Endothelial cell of umbilical vein (primary cell): ENCODE results near the gene NRSN1. TPM values are rescaled to one million over a fixed set of nuclear protein-coding genes. Genes with fewer than 3 reads are reported as not detected.

Experiments
- Bru-seq: library from RNA; stranded (reverse); fragments of 400-500 nt; gene quantifications from one replicate; lab custom pipeline; 2021; lab: Mats Ljungman, UMichigan
- BruChase-seq, 2 experiments: library from RNA; stranded (reverse); fragments of 400-500 nt; gene quantifications; one replicate each; lab custom pipeline; 2021; lab: Mats Ljungman, UMichigan
- BruUV-seq: library from RNA; stranded (reverse); fragments of 400-500 nt; replicated peaks from 2 replicates; lab custom pipeline; 2021; lab: Mats Ljungman, UMichigan
- CTCF ChIA-PET: fragments of 300-600, 350-600 bp; sonication (Branson Sonifier 250); formaldehyde crosslinking; loops from one replicate; lab custom pipeline; 2021; ENCODE audit warnings: antibody characterized with exemption, inconsistent platforms; lab: Charles Lee
- POLR2A ChIA-PET: fragments of 300-600, 350-600 bp; sonication (Branson Sonifier 250); formaldehyde crosslinking; loops from one replicate; lab custom pipeline; 2021; ENCODE audit warnings: antibody characterized with exemption, inconsistent platforms; lab: Charles Lee
- DNase-seq: peaks from one replicate; pipeline ENCODE4 v3.0.0-alpha.2; 2011; ENCODE audit warnings: low read depth, low spot score
- FAIRE-seq: peaks from 2 replicates; lab custom pipeline; 2011; peaks lifted over from hg19 to GRCh38; lab: Jason Lieb, UNC
- H2AFZ ChIP-seq: 2 replicates; pipeline ENCODE4 v1.6.0; 2012; ENCODE audit warnings: low read depth, low read length, control low read depth, inconsistent platforms
- H3K27ac ChIP-seq: 2 replicates; pipeline ENCODE4 v1.5.1; 2011; ENCODE audit warnings: low read depth, mild to moderate bottlenecking, control low read depth, low read length, moderate library complexity; ENCODE audit not compliant: insufficient read depth
- H3K27me3 ChIP-seq, 2 experiments: 2 replicates each; pipeline versions ENCODE4 v1.6.0 to v1.6.1; 2011; ENCODE audit warnings: low read length in 2 of 2, mixed read lengths in 1 of 2; ENCODE audit not compliant: control insufficient read depth in 2 of 2, insufficient read depth in 2 of 2
- H3K36me3 ChIP-seq, 2 experiments: 2 replicates in 1 of 2; 3 replicates in 1 of 2; pipeline ENCODE4 v1.5.1; 2011; ENCODE audit warnings: low read length in 2 of 2, mild to moderate bottlenecking in 1 of 2, moderate library complexity in 1 of 2; ENCODE audit not compliant: control insufficient read depth in 2 of 2, insufficient read depth in 2 of 2; ENCODE audit errors: extremely low read depth in 1 of 2
- H3K4me1 ChIP-seq: 3 replicates; pipeline ENCODE4 v1.5.1; 2011; ENCODE audit warnings: mild to moderate bottlenecking, low read length; ENCODE audit not compliant: control insufficient read depth, insufficient read depth; ENCODE audit errors: extremely low read depth
- H3K4me2 ChIP-seq: 2 replicates; pipeline ENCODE4 v1.6.1; 2011; ENCODE audit warnings: low read length, control low read depth, mixed read lengths; ENCODE audit not compliant: insufficient read depth
- H3K4me3 ChIP-seq, 3 experiments: fragments of 200-600 bp in 1 of 3; sonication (generic), shearing (Covaris generic) in 1 of 3; replicated peaks in 1 of 3; 2 replicates each; pipeline ENCODE4 v1.5.1; 2011 to 2016; ENCODE audit warnings: control low read depth in 3 of 3, low read length in 3 of 3, mild to moderate bottlenecking in 2 of 3, inconsistent platforms in 1 of 3, low read depth in 1 of 3, moderate library complexity in 1 of 3; ENCODE audit not compliant: insufficient read depth in 1 of 3
- H3K79me2 ChIP-seq: 2 replicates; pipeline ENCODE4 v1.6.0; 2012; ENCODE audit warnings: low read length, inconsistent platforms; ENCODE audit not compliant: control insufficient read depth, insufficient read depth
- H3K9ac ChIP-seq: replicated peaks from 2 replicates; pipeline ENCODE3; 2011; ENCODE audit warnings: low read length, control low read depth; ENCODE audit not compliant: insufficient read depth; ENCODE audit errors: extremely low read depth
- H3K9me1 ChIP-seq: replicated peaks from 3 replicates; pipeline ENCODE4 v1.6.0; 2011; ENCODE audit warnings: mild to moderate bottlenecking, low read length; ENCODE audit not compliant: control insufficient read depth, insufficient read depth; ENCODE audit errors: extremely low read depth
- H3K9me3 ChIP-seq: replicated peaks from 2 replicates; pipeline ENCODE4 v1.5.1; 2012; ENCODE audit warnings: low read length, inconsistent platforms; ENCODE audit not compliant: control insufficient read depth, insufficient read depth
- H4K20me1 ChIP-seq: replicated peaks from 2 replicates; pipeline ENCODE3; 2011; ENCODE audit warnings: mild to moderate bottlenecking, low read length; ENCODE audit not compliant: control insufficient read depth, insufficient read depth; ENCODE audit errors: extremely low read depth
- CTCF ChIP-seq, 2 donors: IDR thresholded peaks; 1 replicate in 1 of 2; 2 replicates in 1 of 2; pipeline ENCODE4 v1.5.1; 2011; ENCODE audit warnings: low read length in 2 of 2, mild to moderate bottlenecking in 2 of 2, moderate library complexity in 2 of 2, control low read depth in 1 of 2, inconsistent platforms in 1 of 2, low read depth in 1 of 2; ENCODE audit not compliant: insufficient read depth in 1 of 2; ENCODE audit errors: extremely low read depth in 1 of 2
- EZH2 ChIP-seq: IDR thresholded peaks from 2 replicates; pipeline ENCODE4 v1.6.1; 2012; ENCODE audit warnings: borderline replicate concordance, low read depth, mild to moderate bottlenecking, moderate library complexity, low read length, inconsistent platforms; ENCODE audit not compliant: severe bottlenecking
- FOS ChIP-seq: IDR thresholded peaks from 2 replicates; pipeline ENCODE4 v1.6.1; 2011; ENCODE audit warnings: mild to moderate bottlenecking, low read length, moderate library complexity, borderline replicate concordance; ENCODE audit not compliant: insufficient read depth
- GATA2 ChIP-seq: IDR thresholded peaks from 2 replicates; pipeline ENCODE4 v1.7.0; 2011; ENCODE audit warnings: low read depth, mild to moderate bottlenecking, moderate library complexity, mixed read lengths, low read length; ENCODE audit not compliant: insufficient read length, insufficient read depth
- JUN ChIP-seq: IDR thresholded peaks from 2 replicates; pipeline ENCODE4 v1.6.1; 2011; ENCODE audit warnings: borderline replicate concordance, low read depth; ENCODE audit not compliant: insufficient read length, insufficient read depth
- MYC ChIP-seq: IDR thresholded peaks from one replicate; pipeline ENCODE4 v1.6.1; 2011; ENCODE audit warnings: mild to moderate bottlenecking, low read depth, low read length
- POLR2A ChIP-seq: IDR thresholded peaks from 2 replicates; pipeline ENCODE4 v1.6.1; 2012; ENCODE audit warnings: low read depth, mild to moderate bottlenecking, control low read depth, low read length
- POLR2AphosphoS5 ChIP-seq: IDR thresholded peaks from 2 replicates; pipeline ENCODE4 v1.6.1; 2012; ENCODE audit warnings: low read depth, mild to moderate bottlenecking, control low read depth, low read length, moderate library complexity; ENCODE audit not compliant: insufficient read depth
- dilution Hi-C: fragments of 300-500 bp; cut with MboI; formaldehyde crosslinking; loops from one replicate; pipeline ENCODE4 v1.15.0; 2019; ENCODE audit warnings: low sequenced_read_pairs; ENCODE audit not compliant: extremely low pct_ligation_motif_present
- intact Hi-C: fragments of 100-400 bp; cut with micrococcal nuclease; formaldehyde crosslinking; loops from one replicate; pipeline ENCODE4 v1.10.0; 2022
- long read RNA-seq: library from polyadenylated mRNA; stranded (forward); transcript quantifications from one replicate; pipeline ENCODE4 v2.0.0, GENCODE V29; 2021
- polyA minus RNA-seq, 3 experiments: library from RNA; depleted of rRNA, polyadenylated mRNA; stranded (reverse); fragments of >200 nt; gene quantifications; 1 replicate in 1 of 3; 2 replicates in 2 of 3; pipeline ENCODE4 v1.2.3, GENCODE V29; 2011
- polyA plus RNA-seq, 4 experiments: library from polyadenylated mRNA; depleted of rRNA in 3 of 4; stranded (reverse) in 3 of 4; unstranded in 1 of 4; fragments of >200 nt; gene quantifications; 2 replicates each; pipeline versions ENCODE4 v1.2.1 to v1.2.3, GENCODE V29; 2011 to 2012; ENCODE audit warnings: missing spikeins in 1 of 4
- total RNA-seq: library from RNA; stranded (reverse); gene quantifications from 2 replicates; pipeline ENCODE4 v1.2.3, GENCODE V29; 2021
- TF ChIP-seq, protein P1 (sequence below): IDR thresholded peaks from 2 replicates; pipeline ENCODE4 v1.6.1; 2011; ENCODE audit not compliant: insufficient read depth, insufficient read length

The NRSN1 gene
- total RNA-seq (not detected in 2 replicates), polyA plus RNA-seq (not detected in 2 replicates), polyA minus RNA-seq (not detected in 2 replicates), Bru-seq, nascent RNA (not detected), BruChase-seq, experiment 1, labeled RNA remaining after a 6-hour chase (not detected), BruChase-seq, experiment 2, labeled RNA remaining after a 2-hour chase (not detected)
- not detected in 2 replicates for polyA plus RNA-seq (2011; cell fraction: cytosol; rRNA removed)
- not detected in 2 replicates for polyA plus RNA-seq (2011; cell fraction: nucleus; rRNA removed)
- polyA plus RNA-seq (2012): not detected in 2 replicates
- not detected for polyA minus RNA-seq (2011; cell fraction: cytosol; rRNA and poly(A)+ RNA removed)
- not detected in 2 replicates for polyA minus RNA-seq (2011; cell fraction: nucleus; rRNA and poly(A)+ RNA removed)
- long read RNA-seq: 0 reads

DNA sequence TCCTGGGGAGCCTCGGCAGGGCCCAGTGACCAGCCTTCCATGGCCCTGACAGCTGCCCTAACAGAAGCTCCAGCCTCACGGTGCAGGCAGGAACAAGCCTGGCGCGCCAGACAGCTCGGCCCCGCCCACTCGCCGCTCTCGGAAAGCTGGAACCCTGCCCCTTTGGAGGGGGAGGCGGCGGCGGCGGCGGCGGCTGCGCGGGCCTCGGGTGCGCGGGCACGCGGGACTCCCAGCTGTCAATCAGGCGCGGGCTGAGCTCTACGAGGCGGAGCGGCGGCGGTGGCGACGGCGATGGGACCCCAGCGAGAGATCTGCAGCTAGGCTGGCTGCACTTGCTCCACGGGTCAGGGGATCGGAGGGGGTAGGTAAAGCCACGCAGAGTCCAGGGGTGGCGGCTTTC lies at the start of gene NRSN1:
NRSN1 (plus strand) TSS at position 236 of the 400 bp plus-strand sequence. CDS start 8,113 bp downstream, outside the sequence.
- TF ChIP-seq, protein P1, sequence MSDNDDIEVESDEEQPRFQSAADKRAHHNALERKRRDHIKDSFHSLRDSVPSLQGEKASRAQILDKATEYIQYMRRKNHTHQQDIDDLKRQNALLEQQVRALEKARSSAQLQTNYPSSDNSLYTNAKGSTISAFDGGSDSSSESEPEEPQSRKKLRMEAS: no peak
- no peak for TF ChIP-seq CTCF (IDR thresholded peaks at IDR 0.05; ENCODE audit: extremely low read depth in 1 of 2, insufficient read depth in 1 of 2, low read depth in 1 of 2, low read length in 2 of 2)
- TF ChIP-seq EZH2: no peak
- TF ChIP-seq JUN: no peak
- no peak for TF ChIP-seq POLR2AphosphoS5
- no peak for TF ChIP-seq GATA2
- TF ChIP-seq FOS: no peak
- TF ChIP-seq POLR2A: no peak
- no peak for TF ChIP-seq MYC
- Histone ChIP-seq H2AFZ (no peak within 1 kb of the TSS), H3K9ac (no peak within 1 kb of the TSS), H3K36me3 (no peaks in the 10 kb centered on the region), H4K20me1 (no peaks in the 10 kb centered on the region), H3K4me3 (no peak within 1 kb of the TSS), H3K4me2 (no peak within 1 kb of the TSS), H3K27me3 (no peaks in the 10 kb centered on the region), H3K27ac (no peak within 1 kb of the TSS), H3K4me1 (no peaks in the 10 kb centered on the region), H3K9me3 (peaks cover 2% of the 10 kb centered on the region), H3K79me2 (no peaks in the 10 kb centered on the region), H3K9me1 (no peaks in the 10 kb centered on the region)
- POLR2A ChIA-PET: no interaction called here
- no peak for DNase-seq
- dilution Hi-C loops: no loop called here
- intact Hi-C loops: no loop called here
- CTCF ChIA-PET: no interaction called here
- no peak for FAIRE-seq
- BruUV-seq: no TSS peak
